CD8-positive, alpha-beta memory T cell (primary cell): ENCODE data around the gene BCAR3. TPM values are rescaled to one million over a fixed set of nuclear protein-coding genes. Genes with fewer than 3 reads are reported as not detected.

Experiments
- CTCF ChIA-PET: fragments of 350-600 bp; sonication (Branson Sonifier 250); formaldehyde crosslinking; loops from one replicate; lab custom pipeline; 2021; ENCODE audit warnings: antibody characterized with exemption; lab: Charles Lee
- POLR2A ChIA-PET: fragments of 350-600 bp; sonication (Branson Sonifier 250); formaldehyde crosslinking; loops from one replicate; lab custom pipeline; 2021; ENCODE audit warnings: antibody characterized with exemption; lab: Charles Lee
- DNase-seq, 5 donors: peaks; one replicate each; pipeline versions ENCODE4 v3.0.0 to v3.0.0-alpha.2; 2020 to 2022; ENCODE audit warnings: mixed read lengths in 1 of 5
- H3K27ac ChIP-seq: one replicate; pipeline ENCODE4 v1.7.0; 2013; ENCODE audit warnings: low read depth, mild to moderate bottlenecking, low read length, moderate library complexity
- H3K27me3 ChIP-seq: 2 replicates; pipeline ENCODE4 v1.7.0; 2013; ENCODE audit warnings: low read length, mild to moderate bottlenecking; ENCODE audit not compliant: insufficient read depth, poor library complexity, severe bottlenecking
- H3K36me3 ChIP-seq: 2 replicates; pipeline ENCODE4 v1.7.0; 2013; ENCODE audit warnings: mild to moderate bottlenecking, low read length, moderate library complexity; ENCODE audit not compliant: insufficient read depth
- H3K4me1 ChIP-seq: 2 replicates; pipeline ENCODE4 v1.7.0; 2013; ENCODE audit warnings: mild to moderate bottlenecking, low read length, moderate library complexity; ENCODE audit not compliant: insufficient read depth
- H3K4me3 ChIP-seq: 2 replicates; pipeline ENCODE4 v1.7.0; 2013; ENCODE audit warnings: mild to moderate bottlenecking, low read length
- H3K9me3 ChIP-seq: 2 replicates; pipeline ENCODE4 v1.7.0; 2013; ENCODE audit warnings: mild to moderate bottlenecking, low read length
- H3K27ac Mint-ChIP-seq, 8 donors: one replicate each; pipeline ENCODE4 v1.8.0; 2020 to 2021; ENCODE audit warnings: mixed read lengths in 8 of 8, mild to moderate bottlenecking in 6 of 8, inconsistent platforms in 3 of 8, moderate library complexity in 3 of 8
- H3K27me3 Mint-ChIP-seq, 2 donors: one replicate each; pipeline ENCODE4 v1.8.0; 2020 to 2021; ENCODE audit warnings: mixed read lengths in 2 of 2, mild to moderate bottlenecking in 1 of 2, moderate library complexity in 1 of 2
- H3K36me3 Mint-ChIP-seq, 3 donors: one replicate each; pipeline ENCODE4 v1.8.0; 2020 to 2021; ENCODE audit warnings: mixed read lengths in 3 of 3, inconsistent platforms in 1 of 3, mild to moderate bottlenecking in 1 of 3
- H3K4me1 Mint-ChIP-seq, 3 donors: one replicate each; pipeline ENCODE4 v1.8.0; 2020 to 2021; ENCODE audit warnings: mixed read lengths in 3 of 3, inconsistent platforms in 1 of 3, mild to moderate bottlenecking in 1 of 3
- H3K4me3 Mint-ChIP-seq, 7 donors: one replicate each; pipeline ENCODE4 v1.8.0; 2020 to 2021; ENCODE audit warnings: mixed read lengths in 7 of 7, mild to moderate bottlenecking in 6 of 7, moderate library complexity in 4 of 7, inconsistent platforms in 2 of 7
- H3K9me3 Mint-ChIP-seq, 5 donors: one replicate each; pipeline ENCODE4 v1.8.0; 2020 to 2022; ENCODE audit warnings: mixed read lengths in 5 of 5, mild to moderate bottlenecking in 3 of 5, moderate library complexity in 2 of 5, inconsistent platforms in 1 of 5
- polyA plus RNA-seq: library from polyadenylated mRNA; unstranded; fragments of 300-500 nt; fragmentation: Illumina TruSeq; gene quantifications from one replicate; pipeline ENCODE4 v1.2.3, GENCODE V29; 2021
- total RNA-seq, 2 experiments: library from RNA; stranded (reverse); gene quantifications; one replicate each; pipeline ENCODE4 v1.2.3, GENCODE V29; 2021

BCAR3 gene
- total and polyA plus RNA-seq, 3 experiments from 2014 or later: 0.32 to 0.77 (median 0.62) TPM

- ChIA-PET POLR2A (no interaction called here), CTCF (no interaction called here)
- Histone ChIP-seq H3K27me3 (no peaks in the 10 kb centered on the region), H3K4me1 (peaks cover 3% of the 10 kb centered on the region), H3K4me3 (no peak overlapping the region), H3K27ac (no peak overlapping the region), H3K36me3 (no peaks in the 10 kb centered on the region), H3K9me3 (no peaks in the 10 kb centered on the region)
- H3K4me1 Mint-ChIP-seq: peaks cover 12 to 55% (median 13%) of the 10 kb centered on the region in 3 donors
- no peak for DNase-seq
- peaks cover 0 to 7% (median 0%) of the 10 kb centered on the region in 3 donors for H3K36me3 Mint-ChIP-seq
- peaks cover 0 to 5% (median 2%) of the 10 kb centered on the region in 5 donors for H3K9me3 Mint-ChIP-seq
- no peak overlapping the region for H3K27ac Mint-ChIP-seq
- no peak overlapping the region for H3K4me3 Mint-ChIP-seq
- peaks cover 4 to 5% of the 10 kb centered on the region in 2 donors for H3K27me3 Mint-ChIP-seq
Observed at GRCh38 chr1:93713341-93713740, 31.7 kb upstream of the BCAR3 start.

- Mint-ChIP-seq H3K9me3 (peaks cover 0 to 4% (median 2%) of the 10 kb centered on the region in 5 donors), H3K4me1 (peaks cover 13 to 61% (median 14%) of the 10 kb centered on the region in 3 donors), H3K27me3 (peaks cover 4 to 5% of the 10 kb centered on the region in 2 donors), H3K4me3 (no peak overlapping the region), H3K27ac (no peak overlapping the region), H3K36me3 (peaks cover 0 to 7% (median 0%) of the 10 kb centered on the region in 3 donors)
- no peaks in the 10 kb centered on the region for H3K27me3 ChIP-seq
- H3K9me3 ChIP-seq: no peaks in the 10 kb centered on the region
- peaks cover 3% of the 10 kb centered on the region for H3K4me1 ChIP-seq
- H3K27ac ChIP-seq: no peak overlapping the region
- H3K4me3 ChIP-seq: no peak overlapping the region
- no peak for DNase-seq
- H3K36me3 ChIP-seq: no peaks in the 10 kb centered on the region
- CTCF ChIA-PET: no interaction called here
- POLR2A ChIA-PET: interaction anchor here (0.5 kb wide), 1 partner anchor 300 kb away, joined by 3 read pairs; no protein-coding TSS in a partner anchor
Observed at GRCh38 chr1:93712741-93713140, 31.1 kb upstream of the BCAR3 start.

DNA sequence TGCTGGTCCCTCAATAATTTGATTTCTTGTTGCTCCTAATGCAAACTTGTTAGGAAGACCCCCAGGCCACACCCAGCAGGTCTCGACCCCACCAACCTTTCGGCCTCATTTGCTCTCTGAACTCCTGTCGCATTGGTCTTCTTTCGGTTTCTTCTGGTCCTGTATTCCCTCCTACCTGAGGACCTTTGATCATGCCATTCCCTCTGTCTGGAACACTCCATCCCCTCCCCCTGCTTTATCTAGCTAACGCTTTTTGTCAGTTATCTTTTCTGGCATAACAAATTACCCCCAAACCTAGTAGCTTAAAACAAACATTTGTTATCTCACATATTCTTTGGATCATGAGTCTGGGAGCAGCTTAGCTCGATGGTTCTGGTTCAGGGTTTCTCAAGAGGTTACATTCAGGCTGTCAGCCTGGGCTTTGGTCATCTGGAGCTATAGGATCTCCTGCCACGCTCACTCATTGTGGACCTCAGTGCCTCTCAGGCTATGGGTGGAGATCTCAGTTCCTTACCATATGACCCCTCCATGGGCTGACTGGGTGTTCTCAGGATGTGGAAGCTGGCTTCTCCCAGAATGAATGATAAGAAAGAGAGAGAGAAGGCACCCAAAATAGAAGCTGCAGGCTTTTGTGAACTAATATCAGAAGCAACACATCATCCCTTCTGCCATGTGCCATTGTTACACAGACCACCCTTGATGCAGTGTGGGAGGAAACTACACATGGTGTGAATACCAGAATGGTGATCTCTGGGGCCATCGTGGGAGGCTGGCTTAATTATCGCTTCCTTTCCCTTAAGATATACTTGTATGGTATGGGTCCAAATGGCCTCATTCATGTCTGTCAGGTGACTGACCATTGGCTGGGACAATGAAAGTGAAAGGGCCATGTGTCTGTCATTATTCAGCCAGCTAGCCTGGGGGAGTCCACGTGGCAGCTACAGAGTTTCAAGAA lies 29.1 kb upstream of the BCAR3 start:
- no peaks in the 10 kb centered on the region for H3K9me3 ChIP-seq
- peaks cover 13 to 52% (median 15%) of the 10 kb centered on the region in 3 donors for H3K4me1 Mint-ChIP-seq
- H3K4me3 Mint-ChIP-seq: no peak overlapping the region
- no peaks in the 10 kb centered on the region for H3K27me3 ChIP-seq
- H3K4me1 ChIP-seq: peaks cover 3% of the 10 kb centered on the region
- no peak for DNase-seq
- no peak overlapping the region for H3K4me3 ChIP-seq
- CTCF ChIA-PET: no interaction called here
- no peak overlapping the region for H3K27ac ChIP-seq
- H3K27ac Mint-ChIP-seq: peak overlapping the region in 1 of 8 donors; percentile 0
- POLR2A ChIA-PET: no interaction called here
- H3K36me3 ChIP-seq: no peaks in the 10 kb centered on the region
- H3K36me3 Mint-ChIP-seq: no peaks in the 10 kb centered on the region
- H3K27me3 Mint-ChIP-seq: peaks cover 4 to 5% of the 10 kb centered on the region in 2 donors
- H3K9me3 Mint-ChIP-seq: no peaks in the 10 kb centered on the region

DNA sequence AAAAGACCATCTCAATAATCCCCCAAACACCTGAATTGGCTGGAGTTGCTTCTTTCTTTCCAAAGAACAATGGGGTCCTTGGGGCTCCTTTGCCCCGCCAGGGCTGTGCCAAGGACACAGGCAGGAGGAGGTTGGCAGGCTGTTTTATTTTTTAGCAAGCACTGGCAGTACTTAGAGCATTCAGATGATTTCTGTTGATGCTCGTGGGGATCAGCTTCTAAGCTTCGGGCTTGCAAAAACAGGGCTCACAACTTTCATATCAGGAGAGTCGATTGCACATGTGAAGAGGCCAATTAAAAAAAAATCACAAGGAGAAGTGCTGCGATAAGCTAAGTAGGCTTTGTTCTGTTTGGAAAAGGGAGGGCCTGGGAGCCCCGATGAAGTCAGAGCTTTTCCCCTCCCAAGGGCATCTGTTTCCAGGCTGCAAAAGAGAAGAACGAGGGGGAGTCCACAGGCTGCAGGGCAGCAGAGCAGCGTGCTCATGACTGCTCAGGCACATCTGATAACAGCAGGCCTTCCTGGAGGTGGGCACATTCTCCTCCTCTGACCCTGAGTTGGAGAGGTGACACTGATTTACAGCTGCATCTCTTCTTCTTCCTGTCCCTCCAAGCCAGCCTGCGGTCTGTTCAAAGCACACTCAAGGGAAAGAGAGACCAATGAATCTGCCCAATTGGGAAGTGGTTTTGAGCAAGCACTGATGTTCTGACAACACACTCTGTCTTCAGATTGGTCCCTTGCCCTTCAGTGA lies 27.3 kb upstream of the BCAR3 start:
- Histone ChIP-seq H3K9me3 (no peaks in the 10 kb centered on the region), H3K27me3 (no peaks in the 10 kb centered on the region), H3K4me3 (no peak overlapping the region), H3K27ac (no peak overlapping the region), H3K4me1 (peaks cover 3% of the 10 kb centered on the region), H3K36me3 (no peaks in the 10 kb centered on the region)
- peaks cover 10 to 40% (median 15%) of the 10 kb centered on the region in 3 donors for H3K4me1 Mint-ChIP-seq
- no peak for DNase-seq
- POLR2A ChIA-PET: no interaction called here
- peak overlapping the region in 1 of 8 donors; percentile 31 for H3K27ac Mint-ChIP-seq
- CTCF ChIA-PET: no interaction called here
- H3K27me3 Mint-ChIP-seq: peaks cover 0 to 5% of the 10 kb centered on the region in 2 donors
- no peaks in the 10 kb centered on the region for H3K9me3 Mint-ChIP-seq
- H3K4me3 Mint-ChIP-seq: peak overlapping the region in 1 of 7 donors; percentile 7
- H3K36me3 Mint-ChIP-seq: no peaks in the 10 kb centered on the region

- peaks cover 9 to 33% (median 13%) of the 10 kb centered on the region in 3 donors for H3K4me1 Mint-ChIP-seq
Observed at GRCh38 chr1:93707956-93708355, 26.3 kb upstream of the BCAR3 start.

GRCh38 chr1:93705892-93706500 lies 24.4 kb upstream of the BCAR3 start:
- H3K27me3 Mint-ChIP-seq: no peaks in the 10 kb centered on the region
- no peaks in the 10 kb centered on the region for H3K9me3 Mint-ChIP-seq
- Histone ChIP-seq H3K27me3 (no peaks in the 10 kb centered on the region), H3K36me3 (no peaks in the 10 kb centered on the region), H3K4me1 (peaks cover 3% of the 10 kb centered on the region), H3K4me3 (no peak overlapping the region), H3K9me3 (no peaks in the 10 kb centered on the region), H3K27ac (no peak overlapping the region)
- peaks cover 3 to 20% (median 7%) of the 10 kb centered on the region in 3 donors for H3K4me1 Mint-ChIP-seq
- no peak overlapping the region for H3K27ac Mint-ChIP-seq
- DNase-seq: no peak
- CTCF ChIA-PET: no interaction called here
- no peak overlapping the region for H3K4me3 Mint-ChIP-seq
- POLR2A ChIA-PET: no interaction called here
- H3K36me3 Mint-ChIP-seq: no peaks in the 10 kb centered on the region

More at GRCh38 chr1:93707956-93708355, 26.3 kb upstream of the BCAR3 start:
- H3K27ac Mint-ChIP-seq: peak overlapping the region in 1 of 8 donors; percentile 45
- Histone ChIP-seq H3K36me3 (no peaks in the 10 kb centered on the region), H3K4me3 (no peak overlapping the region), H3K27me3 (no peaks in the 10 kb centered on the region), H3K4me1 (peaks cover 3% of the 10 kb centered on the region), H3K27ac (no peak overlapping the region), H3K9me3 (no peaks in the 10 kb centered on the region)
- no peak overlapping the region for H3K4me3 Mint-ChIP-seq
- no peak for DNase-seq
- no peaks in the 10 kb centered on the region for H3K9me3 Mint-ChIP-seq
- no peaks in the 10 kb centered on the region for H3K36me3 Mint-ChIP-seq
- CTCF ChIA-PET: no interaction called here
- peaks cover 0 to 5% of the 10 kb centered on the region in 2 donors for H3K27me3 Mint-ChIP-seq
- POLR2A ChIA-PET: no interaction called here

- Histone ChIP-seq H3K4me1 (peaks cover 3% of the 10 kb centered on the region), H3K36me3 (no peaks in the 10 kb centered on the region), H3K27ac (no peak overlapping the region), H3K27me3 (no peaks in the 10 kb centered on the region), H3K4me3 (no peak overlapping the region), H3K9me3 (no peaks in the 10 kb centered on the region)
- no peaks in the 10 kb centered on the region for H3K9me3 Mint-ChIP-seq
- CTCF ChIA-PET: no interaction called here
- no peak overlapping the region for H3K4me3 Mint-ChIP-seq
- DNase-seq: no peak
- H3K27ac Mint-ChIP-seq: no peak overlapping the region
- no peaks in the 10 kb centered on the region for H3K27me3 Mint-ChIP-seq
- no peaks in the 10 kb centered on the region for H3K36me3 Mint-ChIP-seq
- peaks cover 0 to 15% (median 3%) of the 10 kb centered on the region in 3 donors for H3K4me1 Mint-ChIP-seq
- POLR2A ChIA-PET: no interaction called here
Observed at GRCh38 chr1:93704052-93704451, 22.4 kb upstream of the BCAR3 start.
